Measurements from ENCODE around the gene RPL32. TPM values are rescaled to one million over a fixed set of nuclear protein-coding genes. Genes with fewer than 3 reads are reported as not detected.

RPL32 gene
- total and polyA plus RNA-seq, 9 of the 15 experiments (the other 6 are each of a cell fraction or from before 2014, with no cell fraction given): 2,738 to 6,200 (median 4,286) TPM

- TF ChIP-seq BMI1 (IDR thresholded peaks at IDR 0.05; ENCODE audit: low read length) (no peak), KDM1A (IDR thresholded peaks at IDR 0.05) (no peak), ZNF224 (CRISPR knock-in tag; IDR thresholded peaks at IDR 0.05) (no peak), E2F6 (IDR thresholded peaks at IDR 0.05; ENCODE audit: borderline replicate concordance in 1 of 2, extremely low read depth in 1 of 2, insufficient read depth in 1 of 2, insufficient read length in 1 of 2, low read depth in 1 of 2, low read length in 1 of 2, poor library complexity in 1 of 2, severe bottlenecking in 1 of 2) (peak in 1 of 2 experiments; percentile 11), NFIX (CRISPR knock-in tag; IDR thresholded peaks at IDR 0.05; ENCODE audit: low read depth) (no peak), NR2C1 (IDR thresholded peaks at IDR 0.05) (no peak), NR2C1 (tag; IDR thresholded peaks at IDR 0.05) (0 out of 2 replicates have a peak, but pooled peaks have one; percentile 30), GABPB2 (CRISPR knock-in tag; conservative IDR thresholded peaks at IDR 0.05) (no peak), ZFX (CRISPR knock-in tag; IDR thresholded peaks at IDR 0.05) (peak; percentile 41), CHD4 (IDR thresholded peaks at IDR 0.05; ENCODE audit: insufficient read depth, insufficient replicate concordance, low read depth, low read length, poor library complexity, severe bottlenecking) (no peak), CHCHD3 (CRISPR knock-in tag; IDR thresholded peaks at IDR 0.05) (no peak), FOXP4 (CRISPR knock-in tag; IDR thresholded peaks at IDR 0.05; ENCODE audit: borderline replicate concordance) (no peak), FOXA3 (CRISPR knock-in tag; conservative IDR thresholded peaks at IDR 0.05 in 1 of 2, IDR thresholded peaks at IDR 0.05 in 1 of 2) (peak in 1 of 2 experiments; percentile 86; a peak in 1 of 4 replicates), NR0B1 (IDR thresholded peaks at IDR 0.05; ENCODE audit: partially characterized antibody) (no peak)
Measured at GRCh38 chr3:12878141-12878574, 36.8 kb upstream of the RPL32 start (continued).
